HG03558 (cell line): ENCODE measurements around the gene TP53.
"Not testable (repeated sequence)": the region's sequence is repeated elsewhere in the genome, so short reads cannot be mapped to it uniquely, and the experiment has no call there.

Experiments used
- ATAC-seq: cut with Tn5 transposase; IDR thresholded peaks from one replicate; pipeline ENCODE4 v1.9.1; 2021; ENCODE audit warnings: moderate number of reproducible peaks; ENCODE audit not compliant: unreplicated experiment; ENCODE audit errors: extremely low read depth

TP53 gene

DNA sequence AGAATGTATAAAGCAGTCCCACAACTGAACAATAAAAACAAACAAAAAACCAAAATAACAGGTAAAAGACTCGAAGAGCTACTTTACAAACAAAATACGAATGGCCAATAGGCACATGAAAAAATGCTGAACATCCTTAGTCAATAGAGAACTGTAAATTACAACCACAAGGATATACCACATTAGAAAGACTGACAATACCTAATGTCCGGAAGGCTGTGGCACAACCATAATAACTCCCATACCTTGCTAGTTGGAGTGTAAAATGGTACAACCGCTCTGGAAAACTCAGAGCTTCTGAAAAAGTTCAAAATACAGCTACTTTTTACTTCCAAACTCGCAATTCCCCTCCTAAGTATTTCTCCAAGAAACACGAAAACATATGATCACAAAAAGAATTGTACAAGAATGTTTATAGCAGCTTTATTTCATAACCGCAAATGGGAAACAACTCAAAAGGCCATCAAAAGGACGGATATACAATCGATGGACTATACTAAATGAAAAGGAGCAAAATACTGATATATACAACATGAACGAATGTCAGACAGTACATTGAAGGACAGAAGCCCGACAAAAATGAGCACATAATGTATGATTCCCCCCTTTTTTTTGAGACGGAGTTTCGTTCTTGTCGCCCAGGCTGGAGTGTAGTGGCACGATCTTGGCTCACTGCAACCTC, 2.3 kb downstream of the TP53 start:
- ATAC-seq = no peak

DNA sequence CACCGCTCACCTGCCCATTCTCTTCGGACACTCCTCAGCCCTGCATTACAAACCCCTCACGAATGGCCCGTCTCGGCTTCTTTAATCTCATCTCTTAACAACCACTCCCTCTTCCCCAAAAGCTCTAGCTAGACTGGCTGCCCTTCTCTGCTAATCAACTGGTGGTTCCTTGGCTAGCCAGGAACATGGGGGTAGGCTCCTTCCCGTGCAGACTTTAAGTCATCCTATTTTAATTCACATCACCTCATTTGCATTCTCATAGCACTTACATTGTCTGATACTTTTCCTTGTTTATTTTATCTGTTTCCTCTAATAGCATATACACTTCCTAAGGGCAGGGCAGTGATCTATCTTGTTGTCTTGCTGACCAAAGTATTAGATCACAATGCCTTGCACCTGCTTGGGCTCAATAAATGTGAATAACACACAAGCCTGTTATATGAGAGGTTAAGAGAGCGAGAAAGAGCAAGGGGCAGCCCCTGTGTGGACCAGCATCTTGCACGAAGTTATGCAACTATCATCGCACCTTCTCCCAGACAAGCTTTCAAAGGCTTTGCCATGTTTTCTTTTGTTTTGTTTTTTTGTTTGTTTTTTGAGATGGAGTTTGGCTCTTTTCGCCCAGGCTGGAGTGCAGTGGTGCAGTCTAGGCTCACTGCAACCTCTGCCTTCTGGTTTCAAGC, 9.8 kb downstream of the TP53 start:
- ATAC-seq = no peak

DNA sequence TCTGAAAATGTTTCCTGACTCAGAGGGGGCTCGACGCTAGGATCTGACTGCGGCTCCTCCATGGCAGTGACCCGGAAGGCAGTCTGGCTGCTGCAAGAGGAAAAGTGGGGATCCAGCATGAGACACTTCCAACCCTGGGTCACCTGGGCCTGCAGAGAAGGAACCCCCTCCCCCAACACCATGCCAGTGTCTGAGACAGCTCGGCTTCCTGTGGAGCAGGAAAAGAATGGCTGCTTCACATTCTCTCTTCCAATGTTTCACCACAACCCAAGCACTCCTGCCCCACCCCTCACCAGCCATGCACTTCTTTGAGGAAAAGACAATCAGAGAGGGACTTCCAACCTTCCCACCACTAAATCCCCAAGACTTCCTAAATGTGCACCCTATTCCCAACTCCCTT, 10.8 kb downstream of the TP53 start:
- no peak for ATAC-seq

DNA sequence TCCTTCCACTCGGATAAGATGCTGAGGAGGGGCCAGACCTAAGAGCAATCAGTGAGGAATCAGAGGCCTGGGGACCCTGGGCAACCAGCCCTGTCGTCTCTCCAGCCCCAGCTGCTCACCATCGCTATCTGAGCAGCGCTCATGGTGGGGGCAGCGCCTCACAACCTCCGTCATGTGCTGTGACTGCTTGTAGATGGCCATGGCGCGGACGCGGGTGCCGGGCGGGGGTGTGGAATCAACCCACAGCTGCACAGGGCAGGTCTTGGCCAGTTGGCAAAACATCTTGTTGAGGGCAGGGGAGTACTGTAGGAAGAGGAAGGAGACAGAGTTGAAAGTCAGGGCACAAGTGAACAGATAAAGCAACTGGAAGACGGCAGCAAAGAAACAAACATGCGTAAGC, 12.4 kb downstream of the TP53 start:
- ATAC-seq = no peak

DNA sequence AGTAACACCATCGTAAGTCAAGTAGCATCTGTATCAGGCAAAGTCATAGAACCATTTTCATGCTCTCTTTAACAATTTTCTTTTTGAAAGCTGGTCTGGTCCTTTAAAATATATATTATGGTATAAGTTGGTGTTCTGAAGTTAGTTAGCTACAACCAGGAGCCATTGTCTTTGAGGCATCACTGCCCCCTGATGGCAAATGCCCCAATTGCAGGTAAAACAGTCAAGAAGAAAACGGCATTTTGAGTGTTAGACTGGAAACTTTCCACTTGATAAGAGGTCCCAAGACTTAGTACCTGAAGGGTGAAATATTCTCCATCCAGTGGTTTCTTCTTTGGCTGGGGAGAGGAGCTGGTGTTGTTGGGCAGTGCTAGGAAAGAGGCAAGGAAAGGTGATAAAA, 14.1 kb downstream of the TP53 start:
- no peak for ATAC-seq

DNA sequence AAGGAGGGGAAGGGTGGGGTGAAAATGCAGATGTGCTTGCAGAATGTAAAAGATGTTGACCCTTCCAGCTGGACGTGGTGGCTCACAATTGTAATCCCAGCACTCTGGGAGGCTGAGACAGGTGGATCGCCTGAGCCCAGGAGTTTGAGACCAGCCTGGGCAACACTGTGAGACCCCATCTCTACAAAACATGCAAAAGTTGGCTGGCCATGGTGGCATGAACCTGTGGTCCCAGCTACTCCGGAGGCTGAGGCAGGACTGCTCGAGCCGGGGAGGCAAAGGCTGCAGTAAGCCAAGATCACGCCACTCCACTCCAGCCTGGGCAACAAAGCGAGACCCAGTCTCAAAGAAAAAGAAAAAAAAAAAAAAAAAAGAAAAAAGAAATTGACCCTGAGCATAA, 18.8 kb downstream of the TP53 start:
- ATAC-seq = no peak

DNA sequence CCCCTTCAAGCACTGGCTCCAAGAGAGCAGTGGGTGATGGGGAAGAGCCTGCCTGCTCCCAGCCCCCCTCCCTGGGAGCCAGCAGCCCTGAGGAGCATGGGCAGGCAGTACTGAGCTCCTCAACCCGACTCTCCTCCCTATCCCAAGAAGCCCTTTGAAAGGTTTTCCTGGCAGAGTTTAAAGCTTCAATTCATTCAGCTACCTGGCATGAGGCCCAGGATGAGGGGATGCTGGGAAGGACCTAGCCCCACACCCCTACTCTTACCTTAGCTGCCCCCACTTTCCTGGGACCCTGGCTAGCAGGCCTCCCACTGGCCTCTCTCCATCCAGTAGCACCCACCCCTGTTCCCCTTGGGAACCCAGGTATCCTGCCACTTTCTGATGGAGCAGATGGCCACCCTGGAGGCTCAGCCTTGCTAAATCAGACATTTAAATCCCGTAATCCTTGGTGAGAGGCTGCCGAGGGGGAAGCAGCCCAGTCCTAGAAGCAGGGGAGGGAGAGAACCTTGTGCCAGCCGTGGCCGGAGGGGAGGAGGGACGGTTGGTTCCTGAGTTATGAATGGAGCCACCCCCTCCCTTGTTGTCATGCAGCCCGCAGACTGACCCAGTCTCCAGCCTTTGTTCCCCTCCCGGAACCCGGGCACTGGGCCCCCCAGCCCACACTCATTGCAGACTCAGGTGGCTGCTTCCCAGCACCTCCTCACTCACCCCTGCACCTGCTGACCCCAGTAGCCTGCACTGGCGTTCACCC, 19.5 kb downstream of the TP53 start:
- ATAC-seq = no peak

DNA sequence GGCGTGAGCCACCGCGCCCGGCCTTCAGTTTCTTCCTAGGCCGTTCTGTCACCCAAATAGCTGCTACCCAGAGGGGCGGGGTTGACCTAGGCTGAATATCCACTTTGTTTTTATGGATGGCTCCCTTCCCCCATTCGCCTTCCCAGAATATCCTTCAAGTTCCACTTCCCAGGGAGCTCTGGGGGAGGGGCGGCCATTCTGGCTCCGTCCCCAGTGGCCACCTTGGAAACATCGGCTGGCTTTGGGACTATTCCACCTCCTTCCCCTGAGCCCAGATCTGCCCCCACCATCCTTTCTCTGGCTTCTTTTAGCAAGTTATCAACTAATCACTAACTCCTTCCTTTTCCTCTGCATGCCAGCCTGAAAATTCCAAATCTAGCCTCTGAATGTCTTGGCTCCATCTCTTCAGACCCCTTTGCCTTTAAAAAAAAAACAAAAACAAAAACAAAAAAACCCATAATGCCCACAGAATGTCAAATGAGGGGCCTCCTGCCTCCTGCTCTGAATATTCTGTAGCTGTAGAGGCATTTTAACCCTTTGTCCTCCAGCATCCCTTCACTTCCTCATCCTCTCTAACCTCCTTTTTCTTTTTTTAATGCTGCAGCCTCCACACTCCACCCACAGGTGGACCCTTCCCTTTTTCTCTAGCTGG, 30.2 kb downstream of the TP53 start:
- ATAC-seq = no peak

DNA sequence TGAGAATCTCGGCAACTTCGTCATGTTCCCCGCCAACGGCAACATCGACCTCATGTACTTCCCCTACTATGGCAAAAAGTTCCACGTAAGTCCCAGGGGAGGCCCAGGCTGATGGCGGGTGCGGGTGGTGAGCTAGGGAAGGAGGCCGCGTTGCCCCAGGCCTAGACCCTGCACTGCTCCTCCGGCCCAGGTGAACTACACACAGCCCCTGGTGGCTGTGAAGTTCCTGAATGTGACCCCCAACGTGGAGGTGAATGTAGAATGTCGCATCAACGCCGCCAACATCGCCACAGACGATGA, 31.8 kb downstream of the TP53 start:
- no peak for ATAC-seq

DNA sequence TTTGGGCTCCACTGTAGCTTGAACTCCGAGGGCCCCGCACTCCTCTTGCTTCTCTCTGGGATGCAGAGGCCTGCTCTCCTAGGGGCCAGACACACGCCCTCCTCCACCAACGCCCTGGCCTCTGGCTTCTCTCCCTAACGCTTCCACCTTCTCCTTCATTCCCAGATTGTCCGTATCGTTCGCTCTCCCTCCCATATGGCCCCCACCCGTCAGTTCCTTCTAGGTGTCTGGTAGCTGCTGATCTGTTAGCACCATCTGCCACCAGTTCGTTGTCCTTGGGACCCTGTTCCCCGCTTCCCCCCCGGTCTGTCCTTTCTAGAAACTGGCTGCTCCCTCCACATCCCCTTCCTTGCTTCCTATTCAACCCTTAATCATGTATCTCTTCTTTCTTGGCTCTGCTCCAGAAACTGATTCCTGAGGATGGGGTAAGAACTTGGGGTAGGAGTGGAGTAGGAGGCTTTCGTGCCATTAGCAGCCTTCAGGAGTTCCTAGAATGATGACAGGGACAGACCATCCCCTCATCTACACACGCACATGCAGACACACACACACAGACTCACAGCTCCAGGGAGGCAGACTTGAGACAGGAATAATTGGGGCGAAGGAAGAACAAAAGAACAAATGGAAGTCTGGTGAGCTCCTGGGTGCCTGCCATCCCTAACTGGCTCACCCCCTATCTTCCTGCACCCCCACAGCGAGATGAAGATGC, 32.3 kb downstream of the TP53 start:
- no peak for ATAC-seq

DNA sequence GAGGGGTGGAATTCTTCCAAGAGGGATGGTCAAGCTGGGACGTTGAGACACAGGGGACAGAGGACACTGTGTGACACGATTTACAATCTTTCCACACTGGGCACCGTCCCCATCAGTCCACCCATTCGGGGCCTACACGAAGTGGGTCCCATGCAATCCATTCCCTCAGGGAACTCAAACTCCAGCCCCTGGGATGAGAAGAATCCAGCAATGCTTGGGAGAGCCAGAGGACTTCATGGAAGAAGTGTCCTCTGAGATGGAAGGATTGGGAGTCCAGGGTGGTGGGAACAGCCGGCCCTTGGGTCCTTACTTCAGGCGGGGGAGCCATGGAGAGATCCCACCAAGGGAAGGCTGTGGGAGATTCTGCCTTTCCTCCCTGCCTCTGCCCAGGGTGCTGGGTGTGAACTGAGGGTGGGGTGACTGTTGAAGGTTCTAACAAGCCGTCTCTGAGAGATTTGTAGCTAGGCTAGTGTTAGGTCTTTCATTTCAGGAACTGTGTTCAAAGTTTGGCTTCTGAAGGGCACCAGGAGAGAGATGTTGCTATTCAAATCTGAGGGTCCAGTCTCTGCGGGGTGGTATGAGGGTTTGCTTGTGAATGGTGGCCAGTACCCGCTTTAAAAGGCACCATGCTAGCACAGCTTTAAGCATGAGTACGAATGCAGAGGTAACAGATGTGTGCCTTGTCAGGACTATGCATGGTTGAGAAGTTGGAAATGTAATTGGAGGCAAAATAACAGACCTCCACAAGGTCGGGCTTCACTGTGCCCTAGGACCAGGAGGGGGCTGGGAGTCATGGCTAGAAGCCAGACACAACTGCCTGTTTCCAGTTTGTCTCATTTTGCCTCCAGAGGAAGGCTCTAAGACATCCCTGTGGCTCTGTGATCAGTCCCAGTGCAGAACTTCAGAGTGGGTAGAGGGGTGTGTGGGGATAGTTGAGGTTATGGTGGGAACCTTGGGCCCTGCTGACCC, 34.6 kb downstream of the TP53 start:
- ATAC-seq = no peak

DNA sequence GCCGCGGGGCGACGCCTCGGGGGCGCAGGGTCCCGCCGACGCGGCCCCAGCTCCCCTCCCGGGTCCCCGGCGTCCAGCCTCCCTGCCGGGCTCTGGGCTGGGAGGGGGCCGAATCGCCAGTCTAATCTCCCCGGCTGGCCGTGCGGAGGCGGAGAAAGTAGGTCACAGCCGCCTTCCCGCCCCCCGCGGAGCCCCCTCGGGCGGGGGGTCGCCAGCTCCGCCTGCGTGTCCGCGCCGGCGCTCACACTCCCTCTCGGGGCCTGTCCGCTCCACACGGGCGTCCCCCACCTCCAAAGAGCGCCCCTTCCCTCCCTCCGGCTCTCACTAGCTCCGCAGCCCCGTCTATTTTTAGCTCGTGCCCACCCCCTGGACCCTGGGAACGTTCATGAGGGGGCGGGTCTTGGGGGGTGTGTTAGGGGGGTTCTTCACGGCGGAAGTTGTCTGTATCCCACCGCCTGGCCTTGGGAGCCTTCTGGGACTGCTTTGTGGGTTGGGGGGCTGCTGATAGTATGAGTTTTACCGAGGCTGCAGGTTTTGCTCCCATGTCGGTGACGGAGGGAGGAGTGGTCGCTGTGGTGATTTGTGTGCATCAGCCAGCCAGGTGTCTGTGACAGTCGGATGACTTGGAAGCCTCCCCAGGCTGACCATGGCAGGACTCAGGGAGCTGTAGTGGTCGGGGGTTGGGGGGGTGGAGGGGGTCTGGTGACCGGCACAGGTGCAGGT, 35.5 kb downstream of the TP53 start:
- ATAC-seq = no peak

DNA sequence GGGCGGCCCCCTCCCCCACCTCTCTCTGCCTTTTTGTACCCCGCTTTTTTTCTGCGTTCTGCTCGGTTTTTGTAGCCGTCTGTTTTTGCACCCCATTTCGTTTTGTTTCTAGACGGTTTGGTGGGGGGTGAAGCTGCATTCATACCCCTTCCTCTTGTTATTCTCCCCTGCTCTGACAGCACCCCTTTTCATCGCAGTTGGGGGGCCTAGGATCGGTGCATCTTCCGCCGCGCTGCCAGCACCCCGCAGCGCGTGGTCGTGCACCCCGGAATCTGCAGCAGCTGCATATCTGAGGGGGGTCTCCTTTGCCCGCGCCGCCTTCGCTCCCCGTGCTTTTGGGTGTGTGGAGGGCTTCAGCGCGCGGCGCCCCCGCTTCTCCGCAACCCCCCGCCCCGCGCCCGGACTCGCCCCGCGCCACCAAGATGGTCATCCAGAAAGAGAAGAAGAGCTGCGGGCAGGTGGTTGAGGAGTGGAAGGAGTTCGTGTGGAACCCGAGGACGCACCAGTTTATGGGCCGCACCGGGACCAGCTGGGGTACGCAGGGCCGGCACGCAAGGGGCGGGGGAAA, 36.1 kb downstream of the TP53 start:
- no peak for ATAC-seq

DNA sequence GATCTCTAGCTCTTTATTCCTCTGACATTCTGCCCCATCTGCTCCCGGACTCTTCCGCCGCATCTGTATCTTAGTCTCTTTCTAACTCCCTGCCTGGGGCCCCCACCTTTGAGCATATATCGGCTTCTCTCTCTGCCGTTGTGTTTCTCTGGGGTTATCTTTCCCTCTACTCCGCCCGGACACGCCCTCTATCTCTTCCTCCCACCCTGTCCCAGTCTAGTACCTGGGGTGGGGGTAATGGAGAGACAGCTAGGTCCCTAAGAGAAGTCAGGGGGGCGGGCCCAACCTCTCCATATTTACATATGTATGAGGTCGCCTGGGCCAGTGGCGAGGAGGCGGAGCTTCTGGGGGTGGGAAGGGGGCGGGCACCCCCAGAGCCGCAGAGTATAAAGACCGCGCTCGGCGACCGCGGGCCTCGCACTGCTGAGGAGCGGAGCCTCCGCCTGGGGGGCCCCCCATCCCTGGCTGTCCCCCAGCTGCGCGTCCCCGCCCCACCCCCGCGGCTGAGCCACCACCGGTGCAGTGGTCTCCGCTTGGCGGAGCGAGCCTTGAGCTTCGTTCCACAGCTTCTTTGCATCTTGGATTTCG, 36.7 kb downstream of the TP53 start, which contains the start of gene ATP1B2:
Gene ATP1B2, plus strand, starts transcription at position 418 of the 588 bp plus-strand sequence. CDS start 593 bp downstream, outside the sequence.
- ATAC-seq = no peak

DNA sequence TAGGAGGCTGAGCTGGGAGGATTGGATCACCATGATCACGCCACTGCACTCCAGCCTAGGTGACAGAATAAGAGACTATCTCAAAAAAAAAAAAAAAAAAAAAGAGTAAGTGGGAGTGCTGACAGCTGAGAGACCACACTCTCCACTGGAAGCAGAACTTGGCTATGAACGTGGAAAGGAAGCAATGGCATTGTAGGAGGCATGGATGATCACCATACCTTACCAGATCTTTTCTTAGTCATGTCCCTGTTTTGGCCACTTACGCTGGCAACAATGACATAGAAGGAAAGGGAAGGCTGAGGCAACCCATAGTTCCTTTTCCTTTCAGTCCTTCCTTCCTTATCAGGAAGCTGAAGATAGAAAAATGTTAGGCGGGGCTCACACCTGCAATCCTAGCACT, 40.3 kb downstream of the TP53 start:
- ATAC-seq = no peak

DNA sequence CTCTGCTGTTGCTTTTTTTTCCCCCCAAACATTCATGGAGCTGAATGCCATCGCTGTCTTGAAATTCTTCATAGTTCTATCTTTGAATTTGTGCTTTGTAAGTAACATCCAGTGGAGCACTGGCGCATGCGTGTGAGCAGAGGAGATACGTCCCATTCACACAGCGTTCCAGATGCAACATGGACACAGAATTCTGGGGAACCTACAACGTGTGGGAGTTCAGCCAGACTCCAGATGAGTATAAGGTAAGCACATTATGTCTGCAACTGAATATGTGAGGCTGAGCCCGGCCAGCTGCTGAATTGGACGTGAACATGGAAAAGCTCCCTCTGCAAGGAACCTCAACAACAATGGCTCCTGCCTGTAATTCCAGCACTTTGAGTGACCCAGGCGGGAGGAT, 40.8 kb downstream of the TP53 start:
- no peak for ATAC-seq

DNA sequence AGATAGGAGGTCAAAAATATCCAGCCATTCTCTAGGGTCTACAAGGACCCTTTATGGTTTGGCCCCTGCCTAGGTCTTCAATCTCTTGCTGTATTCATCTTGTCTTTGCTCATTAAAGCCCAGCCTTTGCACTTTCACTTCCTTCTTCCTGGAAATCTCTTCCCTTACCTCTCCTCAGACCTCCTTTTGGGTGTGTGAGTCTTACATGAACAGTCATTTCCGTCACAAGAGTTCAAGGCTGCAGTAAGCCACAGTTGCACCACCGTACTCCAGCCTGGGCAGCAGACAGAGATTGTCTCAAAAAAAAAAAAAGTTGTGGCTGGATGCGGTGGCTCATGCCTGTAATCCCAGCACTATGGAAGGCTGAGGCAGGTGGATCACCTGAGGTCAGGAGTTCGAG, 42.5 kb downstream of the TP53 start:
- no peak for ATAC-seq

DNA sequence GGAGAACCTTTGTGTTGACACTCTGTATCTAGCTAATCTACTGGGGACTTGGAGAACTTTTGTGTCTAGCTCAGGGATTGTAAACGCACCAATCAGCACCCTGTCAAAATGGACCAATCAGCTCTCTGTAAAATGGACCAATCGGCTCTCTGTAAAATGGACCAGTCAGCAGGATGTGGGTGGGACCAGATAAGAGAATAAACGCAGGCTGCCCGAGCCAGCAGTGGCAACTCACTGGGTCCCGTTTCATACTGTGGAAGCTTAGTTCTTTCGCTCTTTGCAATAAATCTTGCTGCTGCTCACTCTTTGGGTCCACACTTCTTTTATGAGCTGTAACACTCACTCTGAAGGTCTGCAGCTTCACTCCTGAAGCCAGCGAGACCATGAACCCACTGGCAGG, 45.7 kb downstream of the TP53 start:
- not testable (repeated sequence) for ATAC-seq
